ENCODE data around the gene ICE1. TPM values are rescaled to one million over a fixed set of nuclear protein-coding genes. Genes with fewer than 3 reads are reported as not detected.

Gene ICE1
- total RNA-seq, 1 experiment from 2014 or later = 27.8 TPM

DNA sequence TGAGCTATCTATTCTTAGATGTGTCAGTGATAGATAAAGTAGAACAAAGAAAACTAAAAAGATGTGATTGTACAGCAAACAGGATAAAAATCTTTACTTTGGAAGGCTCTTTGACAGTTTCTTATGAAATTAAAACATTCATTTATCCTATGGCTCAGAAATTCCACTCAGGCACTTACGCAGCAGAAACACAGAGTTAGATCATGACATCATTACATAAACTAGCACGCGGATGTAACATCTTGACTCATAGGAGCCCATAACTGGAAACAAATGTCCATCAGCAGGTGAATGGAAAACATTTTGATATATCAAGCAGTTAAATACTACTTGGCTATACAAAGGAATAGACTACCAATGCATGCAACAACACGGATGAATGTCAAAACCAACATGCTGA lies 45.3 kb downstream of the ICE1 start:
- Mint-ChIP-seq H3K4me1 (ENCODE audit: low read depth, unreplicated experiment) (peaks cover 9% of the 10 kb centered on the region), H3K27ac (ENCODE audit: unreplicated experiment) (no peak overlapping the region), H3K4me3 (ENCODE audit: low read depth, unreplicated experiment) (no peak overlapping the region), H3K9me3 (ENCODE audit: low read depth, unreplicated experiment) (no peaks in the 10 kb centered on the region), H3K27me3 (ENCODE audit: unreplicated experiment) (no peaks in the 10 kb centered on the region), H3K36me3 (ENCODE audit: insufficient read depth, unreplicated experiment) (peaks cover 9% of the 10 kb centered on the region)
- TF ChIP-seq CTCF (IDR thresholded peaks at IDR 0.05; ENCODE audit: unreplicated experiment) = no peak
- intact Hi-C loops (cut with micrococcal nuclease; ENCODE audit: unreplicated experiment) = no loop called here
- DNase-seq = no peak
- no TSS peak for BruUV-seq (replicated peaks)
- CTCF ChIA-PET = no interaction called here

DNA sequence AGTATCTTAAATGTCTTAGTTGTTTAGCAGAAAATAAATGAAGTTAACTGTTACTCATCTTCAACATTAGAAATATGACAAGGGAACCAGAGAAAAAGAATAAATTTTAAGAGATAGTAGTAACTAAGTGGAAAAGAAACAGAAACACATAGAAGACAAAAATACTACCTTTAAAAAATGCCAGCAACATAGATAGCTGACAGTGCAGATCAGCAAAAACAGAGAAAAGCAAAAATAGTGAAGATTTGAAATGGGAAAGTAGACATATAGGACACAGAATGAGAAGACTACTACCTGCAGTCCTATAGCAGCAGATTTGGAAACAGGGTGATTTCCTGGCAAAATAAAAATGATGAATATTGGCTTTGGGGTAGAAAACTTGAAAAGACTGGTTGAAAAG lies 48.5 kb downstream of the ICE1 start:
- no peaks in the 10 kb centered on the region for H3K27me3 Mint-ChIP-seq (ENCODE audit: unreplicated experiment)
- peaks cover 9% of the 10 kb centered on the region for H3K4me1 Mint-ChIP-seq (ENCODE audit: low read depth, unreplicated experiment)
- CTCF ChIA-PET = no interaction called here
- no peak for DNase-seq
- intact Hi-C loops (cut with micrococcal nuclease; ENCODE audit: unreplicated experiment) = no loop called here
- H3K9me3 Mint-ChIP-seq (ENCODE audit: low read depth, unreplicated experiment) = no peaks in the 10 kb centered on the region
- no peak overlapping the region for H3K4me3 Mint-ChIP-seq (ENCODE audit: low read depth, unreplicated experiment)
- H3K36me3 Mint-ChIP-seq (ENCODE audit: insufficient read depth, unreplicated experiment) = peaks cover 5% of the 10 kb centered on the region
- no peak for TF ChIP-seq CTCF (IDR thresholded peaks at IDR 0.05; ENCODE audit: unreplicated experiment)
- peak overlapping the region; percentile 34 for H3K27ac Mint-ChIP-seq (ENCODE audit: unreplicated experiment)
- BruUV-seq (replicated peaks) = no TSS peak

GRCh38 chr5:5473226-5473625 lies 50.7 kb downstream of the ICE1 start:
- Mint-ChIP-seq H3K27me3 (ENCODE audit: unreplicated experiment) (no peaks in the 10 kb centered on the region), H3K36me3 (ENCODE audit: insufficient read depth, unreplicated experiment) (peaks cover 5% of the 10 kb centered on the region), H3K4me1 (ENCODE audit: low read depth, unreplicated experiment) (peaks cover 9% of the 10 kb centered on the region), H3K9me3 (ENCODE audit: low read depth, unreplicated experiment) (no peaks in the 10 kb centered on the region), H3K4me3 (ENCODE audit: low read depth, unreplicated experiment) (no peak overlapping the region), H3K27ac (ENCODE audit: unreplicated experiment) (no peak overlapping the region)
- TF ChIP-seq CTCF (IDR thresholded peaks at IDR 0.05; ENCODE audit: unreplicated experiment) = no peak
- CTCF ChIA-PET = interaction anchor here (0.6 kb wide), 1 partner anchor 68 kb away, joined by 3 read pairs; no protein-coding TSS in a partner anchor
- intact Hi-C loops (cut with micrococcal nuclease; ENCODE audit: unreplicated experiment) = no loop called here
- BruUV-seq (replicated peaks) = no TSS peak
- DNase-seq = no peak

GRCh38 chr5:5474961-5475360 lies 52.5 kb downstream of the ICE1 start:
- no peaks in the 10 kb centered on the region for H3K9me3 Mint-ChIP-seq (ENCODE audit: low read depth, unreplicated experiment)
- intact Hi-C loops (cut with micrococcal nuclease; ENCODE audit: unreplicated experiment) = no loop called here
- H3K36me3 Mint-ChIP-seq (ENCODE audit: insufficient read depth, unreplicated experiment) = peaks cover 5% of the 10 kb centered on the region
- peaks cover 9% of the 10 kb centered on the region for H3K4me1 Mint-ChIP-seq (ENCODE audit: low read depth, unreplicated experiment)
- no peak for TF ChIP-seq CTCF (IDR thresholded peaks at IDR 0.05; ENCODE audit: unreplicated experiment)
- H3K27me3 Mint-ChIP-seq (ENCODE audit: unreplicated experiment) = no peaks in the 10 kb centered on the region
- no peak overlapping the region for H3K27ac Mint-ChIP-seq (ENCODE audit: unreplicated experiment)
- CTCF ChIA-PET = no interaction called here
- no TSS peak for BruUV-seq (replicated peaks)
- DNase-seq = no peak
- no peak overlapping the region for H3K4me3 Mint-ChIP-seq (ENCODE audit: low read depth, unreplicated experiment)

Measured in Calu3 (cell line).